Esophagus squamous epithelium (tissue), 4 donors: ENCODE measurements around the gene NAT8L.

Source experiments
- CTCF ChIP-seq, 6 experiments: fragments of 450-650 bp in 4 of 6; fragments of 200-600 bp in 2 of 6; sonication (generic) in 2 of 6; IDR thresholded peaks; one replicate each; pipeline ENCODE4 v1.5.1; 2016 to 2019; ENCODE audit warnings: antibody characterized with exemption in 6 of 6, mild to moderate bottlenecking in 4 of 6, moderate library complexity in 4 of 6
- POLR2A ChIP-seq, 4 donors: fragments of 450-650 bp; IDR thresholded peaks; one replicate each; pipeline ENCODE4 v1.6.1; 2017; ENCODE audit warnings: antibody characterized with exemption in 4 of 4, mild to moderate bottlenecking in 4 of 4, moderate library complexity in 3 of 4

DNA sequence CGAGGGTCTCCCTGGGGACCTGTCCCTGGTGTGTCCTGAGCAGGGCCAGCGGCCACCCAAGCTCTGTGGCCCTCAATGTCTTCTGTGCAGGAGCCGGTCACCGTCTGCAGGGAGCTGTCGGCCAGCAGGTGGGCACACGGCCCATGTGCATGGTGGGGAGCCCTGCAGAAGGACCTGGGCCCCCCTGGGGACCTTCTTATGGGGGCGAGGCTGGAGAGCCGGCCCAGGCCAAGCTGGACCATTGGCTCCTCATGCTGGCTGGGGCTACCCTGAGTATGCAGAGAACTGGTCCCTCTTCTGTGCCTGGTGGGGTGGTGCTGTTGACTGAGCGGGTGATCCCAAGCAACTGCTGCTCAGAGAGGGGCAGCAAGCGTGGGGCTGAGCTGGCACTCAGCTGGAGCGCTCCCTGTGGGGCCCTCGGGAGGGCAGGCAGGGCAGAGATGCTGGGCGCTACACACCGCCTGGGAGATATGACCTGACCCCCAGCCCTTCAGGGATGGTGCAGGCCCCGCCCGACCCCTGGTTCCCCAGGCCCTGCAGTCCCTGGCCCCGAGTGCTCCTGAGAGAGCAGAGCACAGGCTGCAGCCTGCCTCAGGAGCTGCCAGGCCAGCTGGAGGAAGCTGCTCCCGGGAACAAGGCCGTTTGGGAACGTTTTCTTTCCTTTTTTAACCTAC, 14.8 kb downstream of the NAT8L start:
- TF ChIP-seq POLR2A (IDR thresholded peaks at IDR 0.05), result no peak
- TF ChIP-seq CTCF (IDR thresholded peaks at IDR 0.05), result no peak
